GM21423 (cell line): ENCODE data around the gene PKD2L1.
"Not testable (repeated sequence)": the region's sequence is repeated elsewhere in the genome, so short reads cannot be mapped to it uniquely, and the experiment has no call there.

Experiments
- ATAC-seq: cut with Tn5 transposase; IDR thresholded peaks from one replicate; pipeline ENCODE4 v1.9.1; 2021; ENCODE audit warnings: mild to moderate bottlenecking, moderate library complexity; ENCODE audit not compliant: unreplicated experiment

PKD2L1 gene

DNA sequence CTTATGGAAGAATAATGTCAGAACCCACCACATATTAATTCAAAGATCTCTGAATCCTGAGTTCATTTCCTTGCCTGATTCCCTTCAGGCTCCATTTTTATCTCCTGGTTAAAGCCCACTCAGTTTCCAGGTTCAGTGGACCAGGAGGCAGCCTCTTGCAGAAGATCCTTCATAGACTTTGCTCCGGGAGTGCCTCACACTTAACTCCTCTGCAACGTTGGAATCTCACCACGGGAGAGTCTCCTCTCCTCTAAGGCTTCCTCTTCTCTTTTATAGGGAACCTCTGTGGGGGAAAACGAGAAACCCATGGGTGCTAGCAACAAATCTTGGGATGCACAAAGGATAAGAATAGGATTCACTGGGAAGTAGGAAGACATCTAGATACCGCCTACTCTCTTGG is 41.8 kb downstream of the PKD2L1 start:
- ATAC-seq = no peak

DNA sequence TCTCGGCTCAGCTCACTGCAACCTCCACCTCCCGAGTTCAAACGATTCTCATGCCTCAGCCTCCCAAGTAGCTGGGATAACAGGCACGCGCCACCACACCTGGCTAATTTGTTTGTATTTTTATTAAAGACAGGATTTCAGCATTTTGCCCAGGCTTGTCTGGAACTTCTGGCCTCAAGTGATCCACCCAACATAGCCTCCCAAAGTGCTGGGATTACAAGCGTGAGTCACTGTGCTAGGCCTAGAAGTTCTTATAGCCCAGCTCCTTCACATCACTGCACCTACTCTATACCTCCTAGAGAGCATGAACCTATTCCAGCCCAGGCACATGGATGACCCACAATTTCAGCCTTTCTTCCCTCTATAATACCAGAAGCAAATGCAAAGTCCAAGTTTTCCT is 42.3 kb downstream of the PKD2L1 start:
- ATAC-seq = no peak

DNA sequence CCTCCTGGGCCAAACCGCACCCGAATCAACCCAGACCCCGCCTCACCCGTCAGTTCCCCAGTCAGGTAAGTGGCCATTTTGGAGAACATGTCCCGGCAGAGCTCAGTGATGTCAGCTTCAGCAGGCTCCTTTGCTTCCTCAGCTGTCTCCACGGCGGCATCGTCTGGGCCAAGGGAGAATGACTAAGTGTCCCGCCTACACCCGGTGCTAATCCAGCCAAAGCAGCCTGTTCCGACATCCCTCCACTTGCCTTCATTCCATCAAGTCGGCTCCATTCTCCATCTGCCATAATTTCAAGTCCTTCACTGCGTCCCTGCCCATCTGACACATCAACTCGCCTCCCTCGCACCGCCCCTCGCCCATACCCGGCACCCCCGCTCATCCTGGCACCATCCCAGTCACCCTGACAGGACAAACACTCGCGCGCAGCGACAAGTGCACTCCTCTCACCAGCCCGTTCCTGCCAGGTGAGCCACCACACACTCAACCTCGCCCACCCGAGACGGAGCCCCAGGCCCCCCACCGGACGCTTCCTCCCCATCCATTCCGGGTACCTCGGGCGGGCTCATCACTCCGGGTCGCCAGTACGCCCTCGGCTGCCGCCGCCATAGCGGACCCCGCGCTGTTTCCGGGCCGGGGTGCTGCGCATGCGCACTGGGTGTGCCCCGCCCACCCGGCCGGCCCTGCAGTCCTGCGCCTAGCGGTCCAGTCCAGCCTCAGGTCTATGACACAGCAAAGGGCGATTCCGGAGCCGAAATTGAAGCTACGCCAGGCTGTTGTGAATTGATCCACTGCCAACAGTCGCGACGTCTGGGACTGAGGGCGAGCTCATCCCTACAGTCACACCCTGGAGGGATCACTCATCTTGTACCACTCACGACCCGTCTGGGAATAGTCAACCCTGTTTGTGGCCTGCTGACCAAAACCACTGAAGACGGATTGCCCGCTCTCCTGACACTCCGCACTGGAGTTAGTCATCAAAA is 43.7 kb downstream of the PKD2L1 start, which contains the start of gene BLOC1S2:
Gene BLOC1S2, minus strand, starts transcription at position 630 of the 983 bp plus-strand sequence. Its CDS starts 21 bp downstream, at position 609.
- peak; percentile 89 for ATAC-seq

DNA sequence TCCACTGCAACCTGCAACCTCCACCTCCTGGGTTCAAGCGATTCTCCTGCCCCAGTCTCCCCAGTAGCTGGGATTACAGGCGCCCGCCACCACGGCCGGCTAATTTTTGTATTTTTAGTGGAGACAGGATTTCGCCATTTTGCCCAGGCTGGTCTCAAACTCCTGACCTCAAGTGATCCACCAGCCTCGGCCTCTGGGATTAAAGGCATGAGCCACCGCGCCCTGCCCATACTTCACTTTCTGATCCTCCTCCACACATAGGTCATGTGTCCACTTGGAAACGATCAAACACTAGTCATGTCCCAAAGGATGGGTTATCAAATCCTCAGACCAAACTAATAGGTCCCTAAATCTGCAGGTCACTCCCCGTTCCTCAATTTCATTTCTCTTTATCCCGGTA is 44.7 kb downstream of the PKD2L1 start:
- not testable (repeated sequence) for ATAC-seq

DNA sequence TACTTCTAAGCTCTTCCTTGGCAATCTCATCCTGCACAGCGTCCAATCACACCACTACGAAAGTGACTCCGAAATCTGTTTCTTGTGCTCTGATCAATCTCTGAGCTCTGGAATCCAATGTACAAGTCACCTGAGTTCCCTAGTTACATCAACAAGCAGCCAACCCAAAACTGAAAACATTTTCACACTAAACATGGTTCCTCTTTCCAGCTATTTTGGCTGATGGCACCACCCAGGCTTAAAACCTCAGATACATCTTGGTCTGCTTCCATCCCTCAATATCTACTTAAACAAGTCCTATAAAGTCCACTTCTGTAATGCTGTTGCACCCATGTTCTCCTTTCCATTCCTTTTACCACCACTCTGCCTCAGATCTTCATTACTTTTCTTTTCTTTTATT is 47.1 kb downstream of the PKD2L1 start:
- ATAC-seq = no peak

DNA sequence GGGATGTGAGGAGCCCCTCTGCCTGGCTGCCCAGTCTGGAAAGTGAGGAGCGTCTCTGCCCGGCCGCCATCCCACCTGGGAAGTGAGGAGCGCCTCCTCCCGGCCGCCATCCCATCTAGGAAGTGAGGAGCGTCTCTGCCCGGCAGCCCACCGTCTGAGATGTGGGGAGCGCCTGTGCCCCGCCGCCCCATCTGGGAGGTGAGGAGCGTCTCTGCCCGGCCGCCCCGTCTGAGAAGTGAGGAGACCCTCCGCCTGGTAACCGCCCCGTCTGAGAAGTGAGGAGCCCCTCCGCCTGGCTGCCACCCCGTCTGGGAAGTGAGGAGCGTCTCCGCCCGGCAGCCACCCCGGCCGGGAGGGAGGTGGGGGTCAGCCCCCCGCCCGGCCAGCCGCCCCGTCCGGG is 53.1 kb downstream of the PKD2L1 start:
- not testable (repeated sequence) for ATAC-seq

DNA sequence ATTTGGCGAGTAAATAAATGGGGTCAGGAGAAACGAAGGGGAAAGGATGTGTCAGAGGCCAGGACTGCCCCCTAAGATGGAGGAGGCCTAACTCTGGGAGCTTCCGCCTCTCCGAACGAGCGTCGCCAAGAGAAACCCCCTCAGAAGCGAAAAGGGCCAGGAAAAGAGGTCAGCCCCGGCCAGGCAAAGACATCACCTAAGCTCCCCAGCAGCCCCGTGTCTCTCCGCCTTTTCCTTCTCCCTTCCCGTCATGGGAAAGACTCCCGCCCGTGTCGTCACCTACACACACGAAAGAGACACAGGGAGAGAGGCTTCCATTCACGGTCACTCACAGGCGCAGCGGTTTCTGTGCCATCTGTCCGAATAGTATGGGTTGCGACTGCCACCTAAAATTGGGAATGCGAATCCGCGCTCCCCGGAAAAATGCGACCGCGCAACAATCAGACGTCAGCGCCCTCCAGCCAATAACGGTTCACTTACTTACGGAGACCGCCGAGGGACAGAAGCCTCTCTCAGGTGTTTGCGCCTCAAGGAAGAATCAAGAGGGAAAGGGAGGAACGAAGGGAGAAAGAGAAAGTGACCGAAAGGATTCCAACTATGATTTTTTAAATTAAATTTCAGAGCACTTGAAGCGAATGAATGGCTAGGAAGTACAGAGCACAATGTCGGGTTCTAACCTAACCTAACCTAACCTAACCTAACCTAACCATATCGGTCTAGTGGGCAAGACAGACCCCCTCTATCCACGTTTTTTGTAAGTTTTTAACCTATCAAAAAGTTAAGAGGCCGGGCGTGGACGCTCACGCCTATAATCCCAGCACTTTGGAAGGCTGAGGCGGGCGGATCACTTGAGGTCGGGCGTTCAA is 62.6 kb downstream of the PKD2L1 start, which contains the start of gene CWF19L1:
Gene CWF19L1, minus strand, starts transcription at position 400 of the 866 bp plus-strand sequence. Its CDS starts 45 bp downstream, at position 355.
- peak; percentile 93 for ATAC-seq

DNA sequence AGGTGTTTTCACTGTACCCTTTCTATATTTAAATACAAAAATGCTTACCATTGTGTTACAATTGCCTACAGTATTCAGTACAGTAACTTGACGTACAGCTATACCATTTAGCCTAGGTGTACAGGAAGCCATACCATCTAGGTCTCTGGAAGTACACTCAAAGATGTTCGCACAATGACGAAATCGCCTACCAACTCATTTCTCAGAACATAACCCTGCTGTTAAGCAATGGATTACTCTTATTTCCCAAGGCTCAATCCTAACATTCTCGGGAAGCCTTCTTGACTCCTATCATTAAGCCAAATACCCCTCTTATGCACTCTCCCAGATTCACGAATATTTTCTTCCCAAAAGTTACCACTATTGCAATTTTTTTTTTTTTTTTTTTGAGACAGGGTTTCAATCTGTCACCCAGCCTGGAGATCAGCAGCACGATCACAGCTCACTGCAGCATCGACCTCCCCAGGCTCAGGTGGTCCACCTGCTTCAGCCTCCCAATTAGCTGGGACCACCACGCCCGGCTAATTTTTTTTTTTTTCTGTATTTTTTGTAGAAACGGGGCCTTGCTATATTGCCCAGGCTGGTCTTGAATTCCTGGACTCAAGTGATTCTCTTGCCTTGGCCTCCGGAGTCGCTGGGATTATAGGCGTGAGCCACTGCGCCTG is 64.1 kb downstream of the PKD2L1 start:
- ATAC-seq = no peak

DNA sequence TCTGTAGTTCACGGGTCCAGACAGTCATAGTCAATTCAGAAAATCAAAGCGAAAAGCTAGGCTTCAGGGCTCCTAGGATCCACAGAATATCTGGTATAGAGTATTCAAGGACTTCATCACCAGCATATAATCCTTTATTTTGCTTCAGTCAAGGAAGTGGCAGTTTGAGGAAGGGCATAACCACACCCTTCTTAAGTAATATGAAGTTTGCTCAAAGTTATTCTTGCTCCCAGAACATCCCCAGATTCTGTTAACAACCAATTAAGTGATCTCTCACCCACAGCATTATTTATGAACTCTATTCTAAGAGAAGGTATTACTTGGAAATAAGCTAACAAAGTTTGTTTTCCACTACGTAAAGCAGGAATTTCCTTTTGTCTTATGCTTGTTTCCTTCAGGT is 75.8 kb downstream of the PKD2L1 start:
- no peak for ATAC-seq

DNA sequence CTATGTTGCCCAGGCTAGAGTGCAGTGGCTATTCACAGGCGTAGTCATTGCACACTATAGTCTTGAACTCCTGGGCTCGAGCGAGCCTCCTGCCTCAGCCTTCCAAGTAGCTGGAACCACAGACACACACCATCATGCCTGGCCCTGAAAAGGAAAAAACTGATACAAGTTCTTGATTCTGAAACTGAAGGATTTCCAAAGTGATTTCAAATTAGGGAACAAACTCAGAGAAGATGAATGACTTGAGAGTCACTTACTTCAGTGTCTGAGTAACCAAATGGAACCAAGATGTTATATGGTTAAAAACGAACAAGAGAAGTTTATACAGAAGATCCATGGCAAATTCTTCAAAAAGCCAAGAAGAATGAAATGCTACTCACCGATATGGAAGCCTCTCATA is 77.0 kb downstream of the PKD2L1 start:
- ATAC-seq = no peak

DNA sequence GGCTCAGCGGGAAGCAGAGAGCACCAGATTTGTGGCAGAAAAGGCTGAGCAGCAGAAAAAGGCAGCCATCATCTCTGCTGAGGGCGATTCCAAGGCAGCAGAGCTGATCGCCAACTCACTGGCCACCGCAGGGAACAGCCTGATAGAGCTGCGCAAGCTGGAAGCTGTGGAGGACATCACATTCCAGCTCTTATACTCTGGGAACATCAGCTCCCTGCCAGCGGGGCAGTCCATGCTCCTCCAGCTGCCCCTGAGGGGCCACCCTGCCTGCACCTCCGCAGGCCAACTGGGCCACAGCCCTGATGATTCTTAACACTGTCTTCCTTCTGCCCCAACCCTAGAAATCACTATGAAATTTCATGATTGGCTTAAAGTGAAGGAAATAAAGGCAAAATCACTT is 81.2 kb downstream of the PKD2L1 start:
- no peak for ATAC-seq

DNA sequence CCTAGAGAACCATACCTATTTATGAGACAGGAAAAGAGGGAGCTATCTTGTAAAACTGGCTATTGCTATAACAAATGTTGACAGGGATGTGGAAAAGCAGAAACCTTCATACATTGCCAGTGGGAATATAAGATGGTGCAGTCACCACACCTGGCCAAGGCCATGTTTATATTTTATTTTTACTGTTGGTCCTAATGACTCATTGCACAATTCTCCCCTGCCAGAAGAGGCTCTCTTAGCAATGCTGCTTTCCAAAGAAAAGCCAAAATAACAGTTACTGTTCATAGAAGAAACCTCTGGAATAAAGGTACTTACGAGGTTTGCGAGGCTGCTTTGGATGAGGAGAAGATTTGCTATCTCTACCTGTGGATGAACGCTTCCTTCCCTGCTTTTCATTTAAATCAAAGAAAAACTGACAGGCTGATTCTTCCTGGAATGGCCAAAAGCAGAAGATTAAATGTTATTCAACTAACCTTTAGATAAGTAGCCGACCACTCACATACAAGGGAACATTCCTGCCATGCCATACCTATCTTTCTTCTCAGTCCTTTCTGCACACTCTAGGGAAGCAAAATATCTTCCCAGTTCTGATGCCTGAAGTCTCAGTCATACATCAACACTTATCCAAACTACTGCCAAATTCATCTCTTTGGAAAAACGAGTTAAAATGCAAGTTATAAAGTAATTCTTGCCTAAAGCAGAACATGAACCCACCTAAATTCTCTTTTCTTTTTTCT is 84.4 kb downstream of the PKD2L1 start:
- ATAC-seq = no peak

DNA sequence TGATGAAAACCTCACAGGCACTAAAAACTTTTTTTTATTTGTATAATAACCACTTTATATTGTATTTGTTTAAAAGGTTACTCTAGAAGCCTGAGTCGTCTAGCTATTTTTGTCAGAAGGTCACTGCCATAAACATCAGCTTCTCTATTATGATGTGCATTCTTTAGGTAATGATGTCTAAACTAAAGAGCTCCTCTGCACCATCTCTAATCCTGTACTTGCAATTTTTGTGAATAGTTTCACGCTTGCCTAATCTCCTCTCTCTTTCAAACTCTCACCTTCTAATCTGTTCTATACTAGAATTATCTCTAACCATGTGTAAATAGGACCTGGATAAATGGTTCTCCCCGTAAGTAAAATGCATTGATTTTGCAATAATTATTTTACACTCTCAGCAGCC is 90.2 kb downstream of the PKD2L1 start:
- ATAC-seq = no peak

DNA sequence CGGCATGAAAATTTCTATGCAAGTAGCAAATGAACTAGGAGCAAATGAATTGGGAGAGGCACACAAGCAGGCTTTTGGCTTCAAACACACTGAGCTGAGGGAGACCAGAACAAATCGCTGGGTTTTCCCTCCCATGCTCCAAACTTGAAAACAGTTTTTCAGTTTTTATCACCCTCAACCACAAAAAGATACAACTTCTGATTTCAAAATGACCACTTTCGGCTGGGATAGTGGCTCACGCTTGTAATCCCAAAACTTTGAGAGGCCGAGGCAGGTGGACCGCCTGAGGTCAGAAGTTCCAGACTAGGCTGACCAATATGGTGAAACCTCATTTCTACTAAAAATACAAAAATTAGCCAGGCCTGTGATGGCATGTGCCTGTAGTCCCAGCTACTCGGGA is 91.6 kb downstream of the PKD2L1 start:
- ATAC-seq = no peak
